NCI-H1092 treated with DMSO at 0.1 percent for 48 hours (cell line): Measurements from ENCODE around the gene MSANTD3.

ENCODE experiments used
- DNase-seq: peaks from one replicate; lab custom pipeline; 2025; lab: John Stamatoyannopoulos, UW

MSANTD3 gene

GRCh38 chr9:100465761-100466160, 38.8 kb downstream of the MSANTD3 start:
- no peak for DNase-seq

GRCh38 chr9:100466171-100466828, 39.4 kb downstream of the MSANTD3 start:
- DNase-seq: no peak

DNA sequence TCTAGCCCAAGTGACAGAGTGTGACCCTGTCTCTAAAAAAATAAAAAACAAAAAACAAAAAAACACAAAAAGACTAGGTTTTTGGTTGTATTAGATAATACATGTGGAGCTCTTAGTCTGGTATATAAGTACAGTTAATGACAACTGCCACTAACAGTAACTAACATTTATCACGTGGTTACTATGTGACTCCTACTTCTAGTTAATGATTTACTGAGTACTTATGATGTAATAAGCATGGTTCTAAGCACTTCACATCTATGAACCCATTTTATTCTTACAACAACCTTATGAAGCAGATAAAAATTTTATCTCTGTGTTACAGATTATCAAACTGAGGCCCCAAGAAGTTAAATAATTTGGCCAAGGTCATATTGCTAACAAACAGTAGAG, 39.9 kb downstream of the MSANTD3 start:
- no peak for DNase-seq

DNA sequence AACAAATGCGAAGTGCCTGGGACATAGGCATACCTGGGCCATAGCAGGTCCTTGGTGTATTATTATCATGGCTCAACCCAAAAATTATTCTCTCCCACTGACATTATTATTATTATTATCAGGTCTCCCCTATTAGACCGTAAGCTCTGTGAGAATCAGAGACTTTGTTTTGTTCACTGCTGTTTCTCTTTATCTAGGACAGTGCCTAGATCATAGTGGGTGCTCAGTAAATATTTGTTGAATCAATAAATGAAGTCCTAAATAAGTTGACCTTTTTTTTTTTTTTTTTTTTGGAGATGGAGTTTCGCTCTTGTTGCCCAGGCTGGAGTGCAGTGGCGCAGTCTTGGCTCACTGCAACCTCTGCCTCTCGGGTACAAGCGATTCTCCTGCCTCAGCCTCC, 41.1 kb downstream of the MSANTD3 start:
- no peak for DNase-seq

DNA sequence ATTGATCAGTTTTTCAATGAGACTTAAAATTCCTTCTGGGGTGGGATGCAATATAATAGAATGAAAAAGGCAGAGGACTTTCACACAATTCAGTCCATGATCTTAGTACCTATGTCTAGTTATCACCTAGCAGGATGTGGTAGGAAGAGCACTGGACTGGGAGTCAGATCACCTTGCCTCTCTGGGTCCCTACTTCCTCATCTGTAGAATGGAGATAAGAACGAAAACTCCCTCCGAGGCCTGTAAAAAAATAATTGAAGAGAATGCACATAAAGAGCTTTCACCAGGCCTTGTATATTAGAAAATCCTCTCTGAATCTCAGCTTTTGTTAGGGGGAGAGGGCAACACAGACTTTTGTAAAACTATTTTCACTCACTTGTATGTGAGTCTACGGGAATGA, 45.3 kb downstream of the MSANTD3 start:
- no peak for DNase-seq

- DNase-seq: peak; percentile 50
Observed at GRCh38 chr9:100472788-100473275, 45.9 kb downstream of the MSANTD3 start, which contains the start of gene TMEFF1. Gene TMEFF1 (plus strand): TSS chr9:100473149. CDS start chr9:100473545, 396 bp downstream.

DNA sequence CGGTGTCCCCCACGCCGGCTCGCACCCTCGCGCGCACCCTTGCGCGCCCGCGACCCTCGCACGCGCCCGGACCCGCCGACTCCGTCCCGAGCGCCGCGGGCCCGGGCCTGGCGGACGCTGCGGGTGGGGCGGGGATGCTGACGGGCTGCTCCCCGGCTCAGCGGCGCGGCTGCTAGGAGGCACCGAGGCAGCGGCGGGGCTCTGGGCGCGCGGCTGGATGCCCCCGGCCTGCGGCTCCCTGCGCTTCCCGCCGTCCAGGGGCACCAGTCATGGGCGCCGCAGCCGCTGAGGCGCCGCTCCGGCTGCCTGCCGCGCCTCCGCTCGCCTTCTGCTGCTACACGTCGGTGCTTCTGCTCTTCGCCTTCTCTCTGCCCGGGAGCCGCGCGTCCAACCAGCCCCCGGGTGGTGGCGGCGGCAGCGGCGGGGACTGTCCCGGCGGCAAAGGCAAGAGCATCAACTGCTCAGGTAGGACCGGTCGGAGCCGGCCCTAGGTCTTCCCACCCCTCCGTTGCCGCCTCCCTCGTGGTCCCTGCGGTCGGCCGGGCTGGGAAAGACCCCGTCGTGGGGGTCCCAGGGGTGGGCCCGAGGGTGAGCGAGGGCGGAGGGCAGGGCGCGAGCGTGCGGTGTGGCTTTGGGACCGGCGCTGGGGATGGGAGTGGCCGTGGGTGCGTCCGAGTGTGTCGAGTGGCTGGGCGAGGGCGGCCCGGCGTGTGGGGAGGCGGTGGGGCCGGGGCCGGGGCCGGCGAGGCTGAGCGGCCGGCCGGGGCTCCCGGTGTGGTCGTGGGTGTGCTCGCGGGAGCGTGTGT, 46.5 kb downstream of the MSANTD3 start:
- DNase-seq: peak; percentile 51

GRCh38 chr9:100474082-100474923, 47.4 kb downstream of the MSANTD3 start:
- no peak for DNase-seq

DNA sequence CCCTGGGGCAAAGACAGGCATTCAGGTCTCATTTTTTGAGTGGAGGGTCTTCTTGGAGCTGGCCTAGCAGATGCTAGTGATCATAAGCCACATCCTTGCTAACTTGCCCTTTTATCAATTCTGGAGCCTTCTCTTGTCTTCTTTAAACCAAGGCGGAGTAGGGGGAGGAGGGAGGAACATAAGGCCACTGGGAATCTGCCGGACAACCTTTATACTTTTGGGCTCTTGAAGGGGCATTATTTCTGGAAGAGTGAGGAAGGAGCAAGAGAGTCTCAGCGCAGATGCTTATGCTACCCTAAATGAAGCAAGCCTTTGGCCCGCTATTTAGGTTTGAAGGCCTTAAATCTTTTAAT, 48.0 kb downstream of the MSANTD3 start:
- no peak for DNase-seq

DNA sequence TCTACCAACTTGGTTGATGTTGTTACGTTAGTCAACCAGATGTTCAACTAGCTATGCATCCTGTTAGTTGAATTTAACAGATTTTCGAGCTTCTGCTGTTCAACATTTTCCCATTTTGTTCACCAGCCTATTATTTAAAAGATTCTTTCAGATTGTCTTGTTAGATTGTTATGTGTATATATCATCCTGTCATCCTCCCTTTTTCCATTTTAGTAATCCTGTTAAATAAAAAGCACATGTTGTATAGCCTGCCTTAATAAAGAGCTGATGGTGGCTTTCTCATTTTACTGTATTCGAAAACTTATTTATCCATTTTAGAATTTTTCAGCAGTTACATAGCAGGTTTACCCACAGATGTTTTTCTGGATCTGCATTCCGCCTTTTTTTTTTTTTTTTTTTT, 50.3 kb downstream of the MSANTD3 start:
- no peak for DNase-seq

DNA sequence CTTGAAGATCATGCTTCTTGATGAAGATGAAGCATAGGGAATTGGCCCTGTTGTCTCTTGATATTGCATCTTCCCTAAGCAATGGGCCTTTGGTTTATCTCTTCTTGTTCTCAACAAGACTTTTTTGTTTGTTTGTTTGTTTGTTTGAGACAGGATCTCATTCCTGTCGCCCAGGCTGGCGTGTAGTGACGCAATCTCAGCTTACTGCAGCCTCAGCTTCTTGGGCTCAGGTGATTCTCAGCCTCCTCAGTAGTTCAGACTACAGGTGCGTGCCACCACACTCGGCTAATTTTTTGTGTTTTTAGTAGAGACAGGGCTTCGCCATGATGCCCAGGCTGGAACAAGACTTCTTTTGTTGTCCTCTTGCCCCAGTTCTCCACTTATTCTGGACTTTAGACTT, 51.2 kb downstream of the MSANTD3 start:
- no peak for DNase-seq

GRCh38 chr9:100479820-100480219, 52.9 kb downstream of the MSANTD3 start:
- no peak for DNase-seq

DNA sequence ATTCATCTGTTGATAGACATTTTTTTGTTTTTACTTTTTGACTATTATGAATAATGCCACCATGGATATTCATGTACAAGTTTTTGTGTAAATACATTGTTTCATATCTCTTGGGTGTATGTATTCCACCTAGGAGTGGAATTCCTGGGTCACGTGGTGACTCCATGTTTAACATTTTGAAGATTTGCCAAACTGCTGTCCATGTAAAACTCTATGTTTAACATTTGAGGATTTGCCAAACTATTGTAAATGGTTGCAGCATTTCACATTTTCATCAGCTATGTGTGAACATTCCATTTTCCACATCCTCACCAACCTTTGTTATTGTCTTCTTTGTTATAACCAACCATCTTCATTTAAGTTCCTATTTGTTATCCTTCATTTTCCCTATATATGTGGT, 58.3 kb downstream of the MSANTD3 start:
- no peak for DNase-seq

GRCh38 chr9:100486479-100487176, 59.7 kb downstream of the MSANTD3 start:
- DNase-seq: no peak

- no peak for DNase-seq
Observed at GRCh38 chr9:100488177-100488576, 61.2 kb downstream of the MSANTD3 start.

GRCh38 chr9:100489836-100490235, 62.9 kb downstream of the MSANTD3 start:
- DNase-seq: no peak

- no peak for DNase-seq
Observed at GRCh38 chr9:100492952-100493351, 66.0 kb downstream of the MSANTD3 start.

- DNase-seq: no peak
Observed at GRCh38 chr9:100498592-100498991, 71.6 kb downstream of the MSANTD3 start.

- DNase-seq: no peak
Observed at GRCh38 chr9:100499460-100499859, 72.5 kb downstream of the MSANTD3 start.

DNA sequence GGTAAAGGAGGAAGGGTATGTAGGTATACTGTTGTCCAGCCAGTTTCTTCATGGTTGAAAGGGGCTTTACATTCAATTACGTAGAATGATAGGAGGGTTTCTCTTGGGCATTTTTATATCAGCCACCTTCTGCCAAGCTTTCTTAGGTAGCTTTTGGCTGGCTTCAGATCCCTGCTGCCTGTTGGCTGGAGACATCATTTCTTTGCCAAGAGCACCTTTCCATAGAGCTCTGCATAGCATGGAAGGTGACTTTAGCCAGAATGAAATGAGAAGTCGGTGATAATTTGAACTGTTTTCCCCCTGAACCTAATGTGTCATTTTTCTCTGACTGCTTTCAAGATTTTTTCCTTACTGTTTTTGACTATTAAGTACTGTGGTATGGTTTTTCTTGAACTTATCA, 72.9 kb downstream of the MSANTD3 start:
- no peak for DNase-seq
